HL-60 (cell line): ENCODE data around the gene LRRTM3.

ENCODE experiments used
- DNase-seq, 2 experiments: peaks; one replicate each; pipeline ENCODE4 v3.0.0-alpha.2; 2010 to 2020; ENCODE audit warnings: low read depth in 1 of 2, low spot score in 1 of 2
- H3K27ac ChIP-seq: fragments of 250-450 bp; sonication (Bioruptor Pico); replicated peaks from 2 replicates; pipeline ENCODE4 v1.5.1; 2020; ENCODE audit warnings: mild to moderate bottlenecking, moderate library complexity
- H3K27me3 ChIP-seq: fragments of 250-450 bp; sonication (Bioruptor Pico); 2 replicates; pipeline ENCODE4 v1.5.1; 2021; ENCODE audit warnings: mild to moderate bottlenecking, moderate library complexity; ENCODE audit not compliant: insufficient read depth, poor library complexity, severe bottlenecking
- H3K4me3 ChIP-seq: replicated peaks from 2 replicates; pipeline ENCODE4 v1.5.1; 2011; ENCODE audit warnings: mild to moderate bottlenecking, control low read depth, low read length; ENCODE audit not compliant: insufficient read depth
- GABPA ChIP-seq: IDR thresholded peaks from 2 replicates; pipeline ENCODE4 v1.6.1; 2012; ENCODE audit warnings: low read depth
- POLR2AphosphoS5 ChIP-seq: IDR thresholded peaks from 2 replicates; pipeline ENCODE4 v1.6.1; 2012; ENCODE audit warnings: low read depth
- SPI1 ChIP-seq: IDR thresholded peaks from 2 replicates; pipeline ENCODE4 v1.6.1; 2012; ENCODE audit warnings: low read depth, mild to moderate bottlenecking, borderline replicate concordance
- TF ChIP-seq, protein P1 (sequence below): IDR thresholded peaks from 2 replicates; pipeline ENCODE4 v1.6.1; 2012; ENCODE audit warnings: low read depth; ENCODE audit not compliant: insufficient replicate concordance
- TF ChIP-seq, protein P2 (sequence below): IDR thresholded peaks from one replicate; pipeline ENCODE4 v1.5.1; 2011; ENCODE audit warnings: low read length, control low read depth, inconsistent platforms; ENCODE audit not compliant: insufficient read depth

Gene LRRTM3

DNA sequence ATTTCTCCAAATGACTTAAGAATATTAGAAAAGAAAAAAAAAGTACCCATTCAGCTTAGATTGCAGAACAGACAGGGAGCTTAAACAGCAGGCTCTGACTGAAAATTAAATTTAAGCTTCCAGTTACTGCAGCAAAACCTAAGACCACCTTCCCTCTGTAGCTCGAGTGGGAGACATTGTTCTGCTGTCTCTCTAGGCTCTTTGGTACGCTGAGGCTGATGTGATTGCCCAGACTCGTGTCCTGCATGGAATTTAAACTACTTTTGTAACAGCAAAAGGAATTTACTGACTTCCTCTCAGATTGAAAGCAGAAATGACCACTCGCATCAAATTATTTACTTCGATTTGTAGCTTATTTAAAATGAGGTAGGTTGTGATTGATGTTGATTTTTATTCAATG, 124.6 kb downstream of the LRRTM3 start:
- Histone ChIP-seq H3K27me3 (no peaks in the 10 kb centered on the region), H3K4me3 (no peak overlapping the region), H3K27ac (no peak overlapping the region)
- DNase-seq: no peak
- TF ChIP-seq POLR2AphosphoS5: no peak
- TF ChIP-seq GABPA: no peak
- no peak for TF ChIP-seq SPI1
- TF ChIP-seq, protein P1, sequence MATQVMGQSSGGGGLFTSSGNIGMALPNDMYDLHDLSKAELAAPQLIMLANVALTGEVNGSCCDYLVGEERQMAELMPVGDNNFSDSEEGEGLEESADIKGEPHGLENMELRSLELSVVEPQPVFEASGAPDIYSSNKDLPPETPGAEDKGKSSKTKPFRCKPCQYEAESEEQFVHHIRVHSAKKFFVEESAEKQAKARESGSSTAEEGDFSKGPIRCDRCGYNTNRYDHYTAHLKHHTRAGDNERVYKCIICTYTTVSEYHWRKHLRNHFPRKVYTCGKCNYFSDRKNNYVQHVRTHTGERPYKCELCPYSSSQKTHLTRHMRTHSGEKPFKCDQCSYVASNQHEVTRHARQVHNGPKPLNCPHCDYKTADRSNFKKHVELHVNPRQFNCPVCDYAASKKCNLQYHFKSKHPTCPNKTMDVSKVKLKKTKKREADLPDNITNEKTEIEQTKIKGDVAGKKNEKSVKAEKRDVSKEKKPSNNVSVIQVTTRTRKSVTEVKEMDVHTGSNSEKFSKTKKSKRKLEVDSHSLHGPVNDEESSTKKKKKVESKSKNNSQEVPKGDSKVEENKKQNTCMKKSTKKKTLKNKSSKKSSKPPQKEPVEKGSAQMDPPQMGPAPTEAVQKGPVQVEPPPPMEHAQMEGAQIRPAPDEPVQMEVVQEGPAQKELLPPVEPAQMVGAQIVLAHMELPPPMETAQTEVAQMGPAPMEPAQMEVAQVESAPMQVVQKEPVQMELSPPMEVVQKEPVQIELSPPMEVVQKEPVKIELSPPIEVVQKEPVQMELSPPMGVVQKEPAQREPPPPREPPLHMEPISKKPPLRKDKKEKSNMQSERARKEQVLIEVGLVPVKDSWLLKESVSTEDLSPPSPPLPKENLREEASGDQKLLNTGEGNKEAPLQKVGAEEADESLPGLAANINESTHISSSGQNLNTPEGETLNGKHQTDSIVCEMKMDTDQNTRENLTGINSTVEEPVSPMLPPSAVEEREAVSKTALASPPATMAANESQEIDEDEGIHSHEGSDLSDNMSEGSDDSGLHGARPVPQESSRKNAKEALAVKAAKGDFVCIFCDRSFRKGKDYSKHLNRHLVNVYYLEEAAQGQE: no peak

GRCh38 chr10:67072654-67073053, 146.8 kb downstream of the LRRTM3 start:
- DNase-seq: no peak
- Histone ChIP-seq H3K4me3 (no peak overlapping the region), H3K27ac (no peak overlapping the region), H3K27me3 (no peaks in the 10 kb centered on the region)
- no peak for TF ChIP-seq SPI1
- TF ChIP-seq, protein P1: no peak
- TF ChIP-seq POLR2AphosphoS5: no peak
- TF ChIP-seq, protein P2, sequence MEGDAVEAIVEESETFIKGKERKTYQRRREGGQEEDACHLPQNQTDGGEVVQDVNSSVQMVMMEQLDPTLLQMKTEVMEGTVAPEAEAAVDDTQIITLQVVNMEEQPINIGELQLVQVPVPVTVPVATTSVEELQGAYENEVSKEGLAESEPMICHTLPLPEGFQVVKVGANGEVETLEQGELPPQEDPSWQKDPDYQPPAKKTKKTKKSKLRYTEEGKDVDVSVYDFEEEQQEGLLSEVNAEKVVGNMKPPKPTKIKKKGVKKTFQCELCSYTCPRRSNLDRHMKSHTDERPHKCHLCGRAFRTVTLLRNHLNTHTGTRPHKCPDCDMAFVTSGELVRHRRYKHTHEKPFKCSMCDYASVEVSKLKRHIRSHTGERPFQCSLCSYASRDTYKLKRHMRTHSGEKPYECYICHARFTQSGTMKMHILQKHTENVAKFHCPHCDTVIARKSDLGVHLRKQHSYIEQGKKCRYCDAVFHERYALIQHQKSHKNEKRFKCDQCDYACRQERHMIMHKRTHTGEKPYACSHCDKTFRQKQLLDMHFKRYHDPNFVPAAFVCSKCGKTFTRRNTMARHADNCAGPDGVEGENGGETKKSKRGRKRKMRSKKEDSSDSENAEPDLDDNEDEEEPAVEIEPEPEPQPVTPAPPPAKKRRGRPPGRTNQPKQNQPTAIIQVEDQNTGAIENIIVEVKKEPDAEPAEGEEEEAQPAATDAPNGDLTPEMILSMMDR: no peak
- TF ChIP-seq GABPA: no peak

DNA sequence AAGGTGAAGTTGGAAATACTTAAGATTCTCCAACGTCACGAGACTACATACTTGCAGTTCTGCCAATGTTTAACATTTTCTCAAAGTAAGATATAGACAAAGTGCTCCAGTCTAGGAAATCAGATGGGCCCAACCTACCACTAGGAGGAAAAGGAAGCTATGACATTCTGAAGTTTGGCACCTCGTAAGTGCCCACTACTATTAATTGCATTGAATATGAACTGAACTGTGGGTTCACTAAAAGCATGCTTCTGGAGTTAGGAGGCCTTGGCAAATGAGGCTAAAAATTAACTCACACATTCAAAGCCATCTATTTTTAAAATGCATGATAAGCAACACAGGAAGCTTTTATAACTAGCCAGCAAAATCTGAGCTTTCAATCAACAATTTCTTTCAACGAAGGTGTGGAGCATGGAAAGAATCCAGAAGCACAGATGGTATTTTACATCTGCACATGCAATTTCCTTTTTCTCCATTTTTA, 149.7 kb downstream of the LRRTM3 start:
- no peak for DNase-seq
- Histone ChIP-seq H3K27ac (no peak overlapping the region), H3K4me3 (no peak overlapping the region), H3K27me3 (no peaks in the 10 kb centered on the region)
- TF ChIP-seq, protein P2: no peak
- TF ChIP-seq GABPA: no peak
- no peak for TF ChIP-seq POLR2AphosphoS5
- no peak for TF ChIP-seq SPI1
- TF ChIP-seq, protein P1: no peak

DNA sequence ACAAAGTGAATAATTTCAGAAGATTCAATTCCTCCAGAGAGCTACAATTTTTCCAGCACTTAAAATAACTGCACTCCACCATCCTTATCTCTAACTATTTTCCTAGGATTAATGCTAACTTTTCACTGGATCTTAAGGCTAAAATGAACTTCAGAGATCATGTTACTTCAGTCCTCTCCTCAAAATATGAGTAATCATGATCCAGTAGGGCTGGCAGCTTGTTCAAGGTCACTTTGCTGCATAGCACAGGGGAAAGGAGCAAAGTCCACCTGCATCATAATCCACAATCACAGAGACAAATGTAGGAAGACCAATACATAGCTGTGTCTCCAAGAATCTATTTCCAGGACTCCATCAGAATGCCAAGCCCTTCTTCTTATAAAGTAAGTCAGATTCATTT, 150.3 kb downstream of the LRRTM3 start:
- DNase-seq: no peak
- TF ChIP-seq, protein P1: no peak
- Histone ChIP-seq H3K27me3 (no peaks in the 10 kb centered on the region), H3K27ac (no peak overlapping the region), H3K4me3 (no peak overlapping the region)
